PC-3 (cell line): ENCODE results near the gene FZR1. TPM values are rescaled to one million over a fixed set of nuclear protein-coding genes. Genes with fewer than 3 reads are reported as not detected.

ENCODE experiments used
- ATAC-seq: fragments of 200-7000 bp; cut with Tn5 transposase; 2 replicates; pipeline ENCODE4 v1.9.1; 2020; ENCODE audit warnings: mild to moderate bottlenecking, moderate library complexity
- BruUV-seq: library from RNA; stranded (reverse); fragments of 400-500 nt; replicated peaks from 2 replicates; lab custom pipeline; 2021; lab: Mats Ljungman, UMichigan
- CTCF ChIA-PET: fragments of 300-600 bp; sonication (Branson Sonifier 250); formaldehyde crosslinking; loops from one replicate; lab custom pipeline; 2022; ENCODE audit warnings: antibody characterized with exemption; lab: Charles Lee
- POLR2A ChIA-PET: fragments of 300-600 bp; sonication (Branson Sonifier 250); formaldehyde crosslinking; loops from one replicate; lab custom pipeline; 2022; ENCODE audit warnings: antibody characterized with exemption; ENCODE audit not compliant: unreplicated experiment; lab: Charles Lee
- DNase-seq: peaks from one replicate; pipeline ENCODE4 v3.0.0-alpha.2; 2015
- H2AFZ ChIP-seq: fragments of 300-600 bp; sonication (generic); 2 replicates; pipeline ENCODE4 v1.6.0; 2016; ENCODE audit warnings: antibody characterized with exemption, low read length
- H3F3A ChIP-seq: fragments of 300-600 bp; sonication (generic); one replicate; pipeline ENCODE4 v1.6.0; 2017; ENCODE audit warnings: antibody characterized with exemption, low read length, control low read depth, mild to moderate bottlenecking; ENCODE audit not compliant: unreplicated experiment
- H3K27ac ChIP-seq: fragments of 300-600 bp; sonication (generic); 2 replicates; pipeline ENCODE4 v1.5.1; 2016; ENCODE audit warnings: mild to moderate bottlenecking, low read length
- H3K27me3 ChIP-seq: fragments of 300-600 bp; sonication (generic); 2 replicates; pipeline ENCODE4 v1.6.1; 2016; ENCODE audit warnings: low read length, mixed read lengths
- H3K36me3 ChIP-seq: fragments of 300-600 bp; sonication (generic); 2 replicates; pipeline ENCODE4 v1.6.1; 2016; ENCODE audit warnings: low read depth, mixed run types, low read length, mixed read lengths
- H3K4me1 ChIP-seq: fragments of 300-600 bp; sonication (generic); 2 replicates; pipeline ENCODE4 v1.5.1; 2016; ENCODE audit warnings: low read length; ENCODE audit not compliant: insufficient read depth
- H3K4me2 ChIP-seq: fragments of 300-600 bp; sonication (generic); 2 replicates; pipeline ENCODE4 v1.6.0; 2016; ENCODE audit warnings: low read length
- H3K4me3 ChIP-seq: fragments of 300-600 bp; sonication (generic); 2 replicates; pipeline ENCODE4 v1.5.1; 2016; ENCODE audit warnings: mild to moderate bottlenecking, low read length, mixed read lengths
- H3K79me2 ChIP-seq: fragments of 300-600 bp; sonication (generic); 2 replicates; pipeline ENCODE4 v1.6.1; 2017; ENCODE audit warnings: low read length, mixed read lengths
- H3K9ac ChIP-seq: fragments of 300-600 bp; sonication (generic); 2 replicates; pipeline ENCODE4 v1.6.0; 2016; ENCODE audit warnings: mild to moderate bottlenecking, low read length
- H3K9me2 ChIP-seq: fragments of 300-600 bp; sonication (generic); replicated peaks from 2 replicates; pipeline ENCODE4 v1.6.1; 2016; ENCODE audit warnings: mixed run types, low read length, mixed read lengths
- H3K9me3 ChIP-seq: fragments of 300-600 bp; sonication (generic); 2 replicates; pipeline ENCODE4 v1.6.1; 2016; ENCODE audit warnings: low read length, mixed read lengths
- H4K20me1 ChIP-seq: fragments of 300-600 bp; sonication (generic); 2 replicates; pipeline ENCODE4 v1.6.1; 2016; ENCODE audit warnings: low read length, mixed read lengths
- CTCF ChIP-seq: fragments of 300-600 bp; sonication (generic); conservative IDR thresholded peaks from 2 replicates; pipeline ENCODE4 v1.5.1; 2017; ENCODE audit warnings: antibody characterized with exemption, low read depth, mild to moderate bottlenecking, low read length
- EZH2 ChIP-seq: fragments of 300-600 bp; sonication (generic); IDR thresholded peaks from one replicate; pipeline ENCODE4 v1.6.1; 2017; ENCODE audit warnings: antibody characterized with exemption, mild to moderate bottlenecking, low read length; ENCODE audit not compliant: unreplicated experiment
- EZH2phosphoT487 ChIP-seq: fragments of 300-600 bp; sonication (generic); IDR thresholded peaks from 2 replicates; pipeline ENCODE4 v1.6.1; 2018; ENCODE audit warnings: mild to moderate bottlenecking, antibody characterized with exemption, low read length, borderline replicate concordance
- intact Hi-C: fragments of 100-400 bp; cut with micrococcal nuclease; formaldehyde crosslinking; loops from 2 replicates; pipeline ENCODE4 v1.9.0; 2023
- total RNA-seq: library from RNA; depleted of rRNA; stranded (reverse); fragments of >200 nt; gene quantifications from 2 replicates; pipeline ENCODE4 v1.2.3, GENCODE V29; 2014

FZR1 gene
- total RNA-seq, 1 experiment from 2014 or later = 53.6 TPM

GRCh38 chr19:3576696-3577443 lies 70.8 kb downstream of the FZR1 start:
- peaks cover 3% of the 10 kb centered on the region for H3K36me3 ChIP-seq
- no peaks in the 10 kb centered on the region for H3K27me3 ChIP-seq
- no peak overlapping the region for H3K27ac ChIP-seq
- H4K20me1 ChIP-seq = no peaks in the 10 kb centered on the region
- H3K4me2 ChIP-seq = no peak overlapping the region
- ChIA-PET POLR2A (no interaction called here), CTCF (no interaction called here)
- peaks cover 12% of the 10 kb centered on the region for H3K79me2 ChIP-seq
- H3K4me1 ChIP-seq = peaks cover 11% of the 10 kb centered on the region
- H3K9me3 ChIP-seq = no peaks in the 10 kb centered on the region
- ATAC-seq = no peak
- H3K9me2 ChIP-seq = no peaks in the 10 kb centered on the region
- no peak for DNase-seq
- H3F3A ChIP-seq = no peaks in the 10 kb centered on the region
- H2AFZ ChIP-seq = no peak overlapping the region
- no peak overlapping the region for H3K9ac ChIP-seq
- BruUV-seq = no TSS peak
- TF ChIP-seq CTCF (no peak), EZH2 (no peak), EZH2phosphoT487 (no peak)
- no peak overlapping the region for H3K4me3 ChIP-seq
- intact Hi-C loops = no loop called here

GRCh38 chr19:3577723-3578344 lies 71.7 kb downstream of the FZR1 start:
- Histone ChIP-seq H3K36me3 (peaks cover 3% of the 10 kb centered on the region), H3K9me3 (no peaks in the 10 kb centered on the region), H3K4me3 (no peak overlapping the region), H4K20me1 (no peaks in the 10 kb centered on the region), H3F3A (no peaks in the 10 kb centered on the region), H3K79me2 (peaks cover 12% of the 10 kb centered on the region), H3K9ac (no peak overlapping the region), H3K4me1 (peaks cover 8% of the 10 kb centered on the region; the same call in 1 of the 2 replicates), H3K27me3 (no peaks in the 10 kb centered on the region), H3K27ac (no peak overlapping the region), H2AFZ (no peak overlapping the region), H3K4me2 (no peak overlapping the region), H3K9me2 (no peaks in the 10 kb centered on the region)
- BruUV-seq = no TSS peak
- no peak for DNase-seq
- CTCF ChIA-PET = no interaction called here
- intact Hi-C loops = no loop called here
- TF ChIP-seq EZH2 = no peak
- POLR2A ChIA-PET = no interaction called here
- no peak for ATAC-seq

- BruUV-seq = TSS peak; percentile 34
- no peaks in the 10 kb centered on the region for H3K27me3 ChIP-seq
- no peak overlapping the region for H3K4me2 ChIP-seq
- ChIA-PET POLR2A (no interaction called here), CTCF (no interaction called here)
- H3K79me2 ChIP-seq = peaks cover 7% of the 10 kb centered on the region
- peaks cover 3% of the 10 kb centered on the region for H3K36me3 ChIP-seq
- H3K9me3 ChIP-seq = no peaks in the 10 kb centered on the region
- intact Hi-C loops = no loop called here
- no peak overlapping the region for H3K9ac ChIP-seq
- no peak for DNase-seq
- H4K20me1 ChIP-seq = no peaks in the 10 kb centered on the region
- H3F3A ChIP-seq = no peaks in the 10 kb centered on the region
- no peak overlapping the region for H3K4me3 ChIP-seq
- no peak for ATAC-seq
- TF ChIP-seq CTCF = no peak
- TF ChIP-seq EZH2phosphoT487 = no peak
- no peak for TF ChIP-seq EZH2
- H3K9me2 ChIP-seq = no peaks in the 10 kb centered on the region
- H2AFZ ChIP-seq = no peak overlapping the region
- peaks cover 8% of the 10 kb centered on the region; the same call in 1 of the 2 replicates for H3K4me1 ChIP-seq
- H3K27ac ChIP-seq = no peak overlapping the region
Observed at GRCh38 chr19:3578390-3578789, 72.3 kb downstream of the FZR1 start.
